Breast epithelium (tissue), 4 donors: ENCODE data around the gene EED. TPM values are rescaled to one million over a fixed set of nuclear protein-coding genes. Genes with fewer than 3 reads are reported as not detected.

ENCODE experiments used
- DNase-seq, 2 donors: peaks; one replicate each; pipeline ENCODE4 v3.0.0-alpha.2; 2019; ENCODE audit warnings: low spot score in 2 of 2
- H3K27ac ChIP-seq, 2 donors: fragments of 200-600 bp; sonication (generic) in 1 of 2; one replicate each; pipeline ENCODE4 v1.5.1; 2016 to 2019; ENCODE audit warnings: mild to moderate bottlenecking in 1 of 2
- H3K27me3 ChIP-seq, 2 donors: fragments of 200-600 bp; sonication (generic) in 1 of 2; one replicate each; pipeline versions ENCODE4 v1.5.1 to v1.6.0; 2017 to 2019; ENCODE audit warnings: control low read depth in 1 of 2, mild to moderate bottlenecking in 1 of 2
- H3K36me3 ChIP-seq: fragments of 200-600 bp; one replicate; pipeline ENCODE4 v1.5.1; 2019
- H3K4me1 ChIP-seq, 2 donors: fragments of 200-600 bp; sonication (generic); one replicate each; pipeline ENCODE4 v1.5.1; 2016 to 2019; ENCODE audit warnings: control low read depth in 1 of 2
- H3K4me3 ChIP-seq, 3 donors: fragments of 200-600 bp; sonication (generic); 1 replicate in 2 of 3; 2 replicates in 1 of 3; pipeline ENCODE4 v1.5.1; 2016 to 2019; ENCODE audit warnings: mild to moderate bottlenecking in 3 of 3, moderate library complexity in 2 of 3
- H3K9me3 ChIP-seq, 2 donors: fragments of 200-600 bp; sonication (generic) in 1 of 2; one replicate each; pipeline ENCODE4 v1.5.1; 2016 to 2019; ENCODE audit warnings: control low read depth in 1 of 2
- CTCF ChIP-seq, 3 donors: fragments of 450-650 bp; IDR thresholded peaks; one replicate each; pipeline ENCODE4 v1.5.1; 2016 to 2017; ENCODE audit warnings: antibody characterized with exemption in 3 of 3, mild to moderate bottlenecking in 3 of 3, moderate library complexity in 3 of 3
- POLR2A ChIP-seq: fragments of 450-650 bp; IDR thresholded peaks from one replicate; pipeline ENCODE4 v1.6.1; 2016; ENCODE audit warnings: antibody characterized with exemption, mild to moderate bottlenecking, moderate library complexity
- POLR2AphosphoS5 ChIP-seq, 3 donors: sonication (generic); formaldehyde crosslinking; IDR thresholded peaks; one replicate each; pipeline ENCODE4 v1.6.1; 2017; ENCODE audit warnings: antibody characterized with exemption in 3 of 3
- intact Hi-C: fragments of 100-400 bp; cut with DNase I; formaldehyde crosslinking; loops from one replicate; pipeline ENCODE4 v1.15.1; 2023; ENCODE audit warnings: low total_unique reads
- total RNA-seq, 3 donors: library from RNA; depleted of rRNA; stranded (reverse); fragments of >200 nt; gene quantifications; one replicate each; pipeline ENCODE4 v1.1.0, GENCODE V29; 2016

Gene EED
- total RNA-seq, 3 donors from 2014 or later, result 14.6 to 39.4 (median 26.2) TPM

GRCh38 chr11:86241956-86242535 lies 2.5 kb upstream of the EED start:
- Histone ChIP-seq H3K9me3 (no peaks in the 10 kb centered on the region), H3K27me3 (no peaks in the 10 kb centered on the region), H3K36me3 (no peaks in the 10 kb centered on the region), H3K4me3 (no peak overlapping the region), H3K27ac (no peak overlapping the region), H3K4me1 (no peaks in the 10 kb centered on the region)
- TF ChIP-seq CTCF (IDR thresholded peaks at IDR 0.05) (no peak), POLR2AphosphoS5 (IDR thresholded peaks at IDR 0.05) (no peak), POLR2A (no peak)
- intact Hi-C loops, result no loop called here
- DNase-seq, result no peak

- no peak for DNase-seq
- no peaks in the 10 kb centered on the region for H3K4me1 ChIP-seq
- no peaks in the 10 kb centered on the region for H3K36me3 ChIP-seq
- TF ChIP-seq POLR2A (no peak), CTCF (IDR thresholded peaks at IDR 0.05) (no peak), POLR2AphosphoS5 (IDR thresholded peaks at IDR 0.05) (no peak)
- H3K9me3 ChIP-seq, result no peaks in the 10 kb centered on the region
- H3K4me3 ChIP-seq, result no peak overlapping the region
- H3K27me3 ChIP-seq, result no peaks in the 10 kb centered on the region
- peak overlapping the region; percentile 95 to 97 for H3K27ac ChIP-seq
- intact Hi-C loops, result no loop called here
Measured at GRCh38 chr11:86243396-86243795, 1.2 kb upstream of the EED start.

- no peaks in the 10 kb centered on the region for H3K36me3 ChIP-seq
- intact Hi-C loops, result no loop called here
- peaks cover 0 to 2% of the 10 kb centered on the region in 2 donors for H3K4me1 ChIP-seq
- peak; percentile 83 to 84 for DNase-seq
- peak overlapping the region; percentile 95 to 97 for H3K27ac ChIP-seq
- TF ChIP-seq POLR2A, result no peak
- no peak for TF ChIP-seq POLR2AphosphoS5 (IDR thresholded peaks at IDR 0.05)
- TF ChIP-seq CTCF (IDR thresholded peaks at IDR 0.05), result no peak
- no peaks in the 10 kb centered on the region for H3K9me3 ChIP-seq
- H3K27me3 ChIP-seq, result no peaks in the 10 kb centered on the region
- H3K4me3 ChIP-seq, result peak overlapping the region; percentile 74 to 81 (median 80)
Measured at GRCh38 chr11:86244063-86244521, 461 bp upstream of the EED start.

GRCh38 chr11:86245369-86246292 lies 1.1 kb downstream of the EED start:
- Histone ChIP-seq H3K9me3 (no peaks in the 10 kb centered on the region), H3K4me3 (peak overlapping the region; percentile 74 to 81 (median 80)), H3K27me3 (no peaks in the 10 kb centered on the region), H3K4me1 (peaks cover 0 to 8% of the 10 kb centered on the region in 2 donors), H3K27ac (peak overlapping the region; percentile 95 to 97), H3K36me3 (no peaks in the 10 kb centered on the region)
- DNase-seq, result peak in 1 of 2 donors; percentile 56
- TF ChIP-seq POLR2A (no peak), POLR2AphosphoS5 (IDR thresholded peaks at IDR 0.05) (no peak), CTCF (IDR thresholded peaks at IDR 0.05) (no peak)
- intact Hi-C loops, result no loop called here

- no peak for DNase-seq
- Histone ChIP-seq H3K36me3 (no peaks in the 10 kb centered on the region), H3K27me3 (no peaks in the 10 kb centered on the region), H3K4me3 (peak overlapping the region; percentile 74 to 81 (median 80)), H3K27ac (no peak overlapping the region), H3K9me3 (no peaks in the 10 kb centered on the region), H3K4me1 (peaks cover 0 to 8% of the 10 kb centered on the region in 2 donors)
- intact Hi-C loops, result no loop called here
- TF ChIP-seq POLR2AphosphoS5 (IDR thresholded peaks at IDR 0.05), result no peak
- TF ChIP-seq POLR2A, result no peak
- no peak for TF ChIP-seq CTCF (IDR thresholded peaks at IDR 0.05)
Measured at GRCh38 chr11:86246293-86246675, 1.7 kb downstream of the EED start.
